DMS79 treated with DMSO at 0.1 percent for 48 hours (cell line): ENCODE results near the gene CHSY1.

Experiments used
- DNase-seq: peaks from one replicate; lab custom pipeline; 2025; lab: John Stamatoyannopoulos, UW

CHSY1 gene

DNA sequence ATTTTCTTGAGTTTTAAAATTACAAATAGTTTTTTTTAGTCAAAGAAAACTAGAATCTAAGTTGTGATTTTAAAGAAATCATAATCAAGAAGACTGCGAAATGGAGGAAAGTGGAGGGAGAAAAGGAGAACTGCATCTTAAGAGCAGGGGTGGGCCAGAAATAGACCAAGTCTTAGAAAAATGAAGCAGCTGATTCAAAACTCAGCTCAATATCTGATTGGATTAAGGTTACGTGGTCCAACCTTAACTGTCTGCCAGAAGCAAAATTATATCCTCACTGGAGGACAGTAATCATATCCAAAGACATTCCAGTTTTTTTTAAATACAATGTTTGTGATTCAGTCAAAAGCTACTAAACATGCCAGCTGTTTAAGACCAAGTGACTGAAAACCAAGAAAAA, 41.4 kb downstream of the CHSY1 start:
- DNase-seq = no peak

DNA sequence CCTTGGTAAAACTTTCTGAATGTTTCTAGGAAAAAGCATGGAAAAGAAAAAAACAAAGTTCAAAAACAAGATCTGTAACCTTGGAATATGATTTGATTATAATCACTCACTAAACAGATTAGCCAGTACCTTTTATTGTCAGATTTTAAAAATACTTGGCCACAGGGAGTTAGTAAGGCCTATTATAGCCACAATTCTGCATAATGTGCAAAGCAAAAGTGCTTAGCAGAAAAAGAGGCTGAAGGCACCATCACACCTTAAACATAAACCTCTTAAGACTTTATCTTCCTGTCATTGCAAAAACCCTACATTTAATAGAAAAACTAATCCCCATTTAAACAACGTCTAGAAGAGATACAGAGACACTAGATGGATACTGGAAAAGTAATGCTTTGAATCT, 41.8 kb downstream of the CHSY1 start:
- DNase-seq = no peak

GRCh38 chr15:101209285-101209845, 42.5 kb downstream of the CHSY1 start:
- DNase-seq = no peak

- no peak for DNase-seq
Observed at GRCh38 chr15:101207867-101208288, 44.0 kb downstream of the CHSY1 start.

DNA sequence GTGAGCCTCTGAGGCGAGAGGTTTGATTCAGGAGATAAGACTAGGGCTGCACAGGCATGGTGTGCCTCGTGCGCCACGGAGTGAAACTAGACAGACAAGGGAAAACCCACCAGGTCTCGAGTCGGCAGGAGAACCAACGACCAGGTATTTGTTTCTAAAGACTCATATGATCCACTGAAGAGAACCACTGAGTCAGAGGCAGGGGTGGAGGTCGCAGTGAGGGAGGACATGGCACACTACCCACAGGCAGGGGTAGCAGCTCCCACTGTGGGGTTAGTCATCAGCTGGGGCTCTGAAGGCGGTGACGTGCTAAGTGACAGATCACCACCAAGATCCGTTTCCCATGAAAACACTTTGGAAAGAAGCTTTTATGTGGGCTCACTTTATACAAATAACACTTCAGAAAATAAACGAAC, 45.7 kb downstream of the CHSY1 start:
- no peak for DNase-seq

GRCh38 chr15:101204739-101205535, 46.9 kb downstream of the CHSY1 start:
- DNase-seq = no peak

GRCh38 chr15:101203607-101204189, 48.1 kb downstream of the CHSY1 start:
- DNase-seq = no peak

- no peak for DNase-seq
Observed at GRCh38 chr15:101203029-101203573, 48.7 kb downstream of the CHSY1 start.

GRCh38 chr15:101201411-101202174, 50.3 kb downstream of the CHSY1 start:
- no peak for DNase-seq

GRCh38 chr15:101200181-101200580, 51.7 kb downstream of the CHSY1 start:
- DNase-seq = no peak

- no peak for DNase-seq
Observed at GRCh38 chr15:101198800-101199199, 53.0 kb downstream of the CHSY1 start.

DNA sequence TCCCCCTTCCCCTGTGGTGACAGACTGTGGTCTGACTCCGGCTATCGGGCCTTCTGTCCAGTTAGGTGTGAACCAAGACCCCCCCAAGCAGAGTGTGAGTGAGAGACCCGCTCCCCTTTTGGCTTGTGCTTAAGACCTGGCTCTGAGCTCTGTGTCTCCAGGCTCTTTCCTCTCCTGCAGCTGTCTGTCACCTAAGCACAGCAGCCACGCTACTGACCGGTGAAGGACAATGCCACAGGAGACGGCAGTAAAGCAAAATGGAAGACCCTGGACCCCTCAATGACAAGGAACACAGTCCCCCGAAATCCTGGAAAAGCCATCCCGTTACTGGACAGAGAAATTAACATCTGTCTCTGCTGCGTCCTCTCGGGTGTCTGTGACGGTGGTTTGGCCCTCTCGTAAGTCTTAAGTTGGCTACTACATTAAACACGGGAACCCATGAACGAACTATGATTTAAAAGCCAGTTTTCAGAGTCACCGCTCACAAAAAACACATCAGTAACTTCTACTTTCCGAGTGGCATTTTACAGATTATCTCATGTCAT, 53.7 kb downstream of the CHSY1 start:
- DNase-seq = no peak

GRCh38 chr15:101194546-101195125, 57.2 kb downstream of the CHSY1 start:
- no peak for DNase-seq

GRCh38 chr15:101193806-101194545, 57.9 kb downstream of the CHSY1 start:
- no peak for DNase-seq

DNA sequence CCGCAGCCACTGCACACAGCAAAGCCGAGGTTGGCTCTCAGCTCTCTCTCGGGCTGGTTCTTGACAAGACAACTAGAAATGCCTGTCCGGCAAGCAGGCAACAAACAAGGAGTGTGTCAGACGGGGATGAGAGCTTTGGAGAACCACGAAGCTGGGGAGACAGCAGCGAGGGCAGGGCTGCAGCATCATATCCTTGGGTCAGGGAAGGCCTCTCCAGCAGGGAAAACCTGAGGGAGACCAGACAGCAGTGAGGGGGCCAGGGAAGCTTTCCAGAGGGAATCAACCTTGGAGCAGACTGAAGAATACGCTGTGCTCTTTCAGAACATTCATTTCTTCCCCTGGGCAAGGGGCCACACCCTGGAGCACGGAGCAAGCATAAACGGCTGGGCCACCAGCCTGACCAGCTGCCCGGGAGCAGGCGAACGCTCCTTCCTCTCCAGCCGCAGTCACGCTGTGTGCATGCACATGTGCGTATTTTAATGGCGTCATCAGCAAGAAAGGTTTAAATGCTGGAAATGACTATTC, 58.7 kb downstream of the CHSY1 start:
- no peak for DNase-seq

- no peak for DNase-seq
Observed at GRCh38 chr15:101192081-101192480, 59.8 kb downstream of the CHSY1 start.

DNA sequence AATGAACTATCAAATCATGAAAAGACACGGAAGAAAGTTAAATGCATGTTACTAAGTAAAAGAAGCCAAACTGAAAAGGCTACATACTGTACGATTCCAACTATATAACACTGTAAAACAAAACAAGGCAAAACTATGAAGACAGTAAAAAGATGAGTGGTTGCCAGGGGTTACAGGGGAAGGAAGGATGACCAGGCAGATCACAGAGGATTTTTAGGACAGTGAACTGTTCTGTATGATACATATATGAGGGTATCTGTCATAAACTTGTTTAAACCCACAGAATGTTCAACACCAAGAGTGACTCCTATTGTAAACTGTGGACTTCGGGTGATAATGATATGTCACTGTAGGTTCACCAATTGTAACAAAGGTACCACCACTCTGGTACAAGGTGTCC, 60.6 kb downstream of the CHSY1 start:
- DNase-seq = no peak

DNA sequence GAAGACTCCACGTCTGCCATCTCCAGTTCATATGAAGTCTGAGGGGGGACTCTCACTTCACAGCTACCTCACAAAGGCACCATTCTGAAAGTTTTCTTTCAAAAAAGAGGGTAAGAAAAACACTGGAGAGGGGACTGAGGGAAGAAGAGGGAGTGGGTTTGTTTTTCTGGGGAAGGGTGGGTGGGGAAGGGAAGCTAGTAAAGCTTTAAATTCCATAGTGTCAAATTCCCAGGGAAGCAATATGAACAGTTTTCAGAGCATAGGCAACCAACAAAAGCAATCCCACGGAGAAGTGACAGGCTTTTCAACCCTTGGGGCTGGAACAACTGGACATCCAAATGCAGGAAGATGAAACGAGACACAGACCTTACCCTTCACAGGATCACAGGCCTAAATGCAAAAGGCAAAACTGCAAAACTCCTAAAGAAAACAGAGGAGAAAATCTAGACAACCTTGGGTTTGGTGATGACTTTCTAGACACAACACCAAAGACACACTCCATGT, 61.7 kb downstream of the CHSY1 start:
- DNase-seq = no peak

DNA sequence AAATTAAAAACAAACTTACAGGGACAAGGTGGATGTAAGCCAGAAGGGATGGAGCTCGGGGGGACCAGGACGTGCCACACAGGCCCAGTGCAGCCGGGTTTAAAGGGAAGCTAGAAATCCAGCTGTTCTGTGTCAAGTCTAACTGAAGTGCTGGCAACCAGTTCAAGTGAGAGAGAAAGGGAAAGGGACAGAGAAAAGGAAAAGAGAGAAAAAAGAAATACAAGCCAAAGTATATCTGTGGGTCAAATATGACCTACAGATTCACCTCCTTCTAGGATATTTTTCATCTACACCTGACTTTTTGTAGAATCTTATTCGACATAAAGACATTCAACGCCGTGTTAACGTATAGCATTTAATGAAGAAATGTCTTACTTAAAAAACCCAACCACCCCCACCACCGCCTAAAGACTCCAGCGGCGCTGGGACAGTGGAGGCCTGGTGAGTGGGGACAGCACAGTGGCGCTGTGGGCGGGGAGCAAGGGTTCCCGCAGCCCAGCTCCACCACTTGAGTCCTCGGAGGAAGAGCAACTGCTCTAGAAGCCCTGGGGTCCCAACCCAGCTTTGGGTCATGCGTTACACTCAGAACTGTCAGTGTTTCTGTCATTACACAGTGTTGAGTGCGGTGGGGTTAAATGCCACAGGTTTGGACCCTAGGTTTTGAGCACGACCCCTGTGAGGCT, 62.3 kb downstream of the CHSY1 start:
- no peak for DNase-seq
